Astrocyte (in vitro differentiated cells and primary cell): ENCODE data around the gene ABCA6.

Experiments used
- EZH2 ChIP-seq: IDR thresholded peaks from 2 replicates; pipeline ENCODE4 v1.6.1; 2012; ENCODE audit warnings: mild to moderate bottlenecking, low read length, inconsistent platforms; ENCODE audit not compliant: insufficient read depth
- TF ChIP-seq, protein P1 (sequence below): IDR thresholded peaks from 2 replicates; pipeline ENCODE4 v1.5.1; 2011; ENCODE audit warnings: low read depth, mild to moderate bottlenecking, inconsistent platforms, low read length, moderate library complexity; ENCODE audit not compliant: insufficient read depth

DNA sequence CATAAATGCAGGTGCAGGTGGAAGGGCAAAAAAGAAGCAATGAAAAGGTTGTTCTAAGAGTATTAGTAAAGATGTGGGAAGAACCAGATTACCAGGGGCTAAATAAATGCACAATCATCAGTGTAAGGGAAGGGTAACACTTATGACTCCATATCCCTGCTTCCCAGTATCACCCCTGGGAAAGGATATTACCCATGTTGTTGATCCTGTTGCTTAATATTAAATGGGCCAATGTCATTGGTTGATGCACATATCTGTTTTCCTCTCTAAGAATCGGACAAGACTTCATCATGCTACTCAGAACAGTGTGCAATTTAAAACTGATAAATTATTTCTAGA lies 34.7 kb upstream of the ABCA6 start:
- TF ChIP-seq, protein P1, sequence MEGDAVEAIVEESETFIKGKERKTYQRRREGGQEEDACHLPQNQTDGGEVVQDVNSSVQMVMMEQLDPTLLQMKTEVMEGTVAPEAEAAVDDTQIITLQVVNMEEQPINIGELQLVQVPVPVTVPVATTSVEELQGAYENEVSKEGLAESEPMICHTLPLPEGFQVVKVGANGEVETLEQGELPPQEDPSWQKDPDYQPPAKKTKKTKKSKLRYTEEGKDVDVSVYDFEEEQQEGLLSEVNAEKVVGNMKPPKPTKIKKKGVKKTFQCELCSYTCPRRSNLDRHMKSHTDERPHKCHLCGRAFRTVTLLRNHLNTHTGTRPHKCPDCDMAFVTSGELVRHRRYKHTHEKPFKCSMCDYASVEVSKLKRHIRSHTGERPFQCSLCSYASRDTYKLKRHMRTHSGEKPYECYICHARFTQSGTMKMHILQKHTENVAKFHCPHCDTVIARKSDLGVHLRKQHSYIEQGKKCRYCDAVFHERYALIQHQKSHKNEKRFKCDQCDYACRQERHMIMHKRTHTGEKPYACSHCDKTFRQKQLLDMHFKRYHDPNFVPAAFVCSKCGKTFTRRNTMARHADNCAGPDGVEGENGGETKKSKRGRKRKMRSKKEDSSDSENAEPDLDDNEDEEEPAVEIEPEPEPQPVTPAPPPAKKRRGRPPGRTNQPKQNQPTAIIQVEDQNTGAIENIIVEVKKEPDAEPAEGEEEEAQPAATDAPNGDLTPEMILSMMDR = no peak
- TF ChIP-seq EZH2 = no peak
